ENCODE measurements around the gene SZT2. TPM values are rescaled to one million over a fixed set of nuclear protein-coding genes. Genes with fewer than 3 reads are reported as not detected.

The SZT2 gene
- polyA plus RNA-seq, 1 donor = 26.3 TPM

GRCh38 chr1:43441894-43442637, 52.4 kb downstream of the SZT2 start:
- WGBS (ENCODE audit: insufficient coverage, low lambda C conversion rate) = no CpG with 5 or more reads among the region's 18 CpGs
- no peak for DNase-seq
- no peaks in the 10 kb centered on the region for H3K9me3 ChIP-seq (ENCODE audit: control insufficient read depth, low read depth, low read length)

GRCh38 chr1:43442756-43443155, 53.1 kb downstream of the SZT2 start:
- Histone ChIP-seq H3K36me3 (ENCODE audit: control insufficient read depth, insufficient read depth, low read length) (peaks cover 91% of the 10 kb centered on the region), H3K27ac (ENCODE audit: low read length) (no peak overlapping the region), H3K4me1 (ENCODE audit: control insufficient read depth, insufficient read depth, low read length) (peaks cover 5% of the 10 kb centered on the region), H3K4me3 (ENCODE audit: low read length) (no peak overlapping the region), H3K9me3 (ENCODE audit: control insufficient read depth, low read depth, low read length) (no peaks in the 10 kb centered on the region), H3K27me3 (ENCODE audit: control insufficient read depth, insufficient read depth, low read length) (no peaks in the 10 kb centered on the region)
- WGBS (ENCODE audit: insufficient coverage, low lambda C conversion rate) = no CpG with 5 or more reads among the region's 12 CpGs
- DNase-seq = no peak

More at GRCh38 chr1:43441894-43442637, 52.4 kb downstream of the SZT2 start:
- H3K36me3 ChIP-seq (ENCODE audit: control insufficient read depth, insufficient read depth, low read length) = peaks cover 91% of the 10 kb centered on the region
- H3K27me3 ChIP-seq (ENCODE audit: control insufficient read depth, insufficient read depth, low read length) = no peaks in the 10 kb centered on the region
- no peak overlapping the region for H3K4me3 ChIP-seq (ENCODE audit: low read length)
- H3K4me1 ChIP-seq (ENCODE audit: control insufficient read depth, insufficient read depth, low read length) = peaks cover 5% of the 10 kb centered on the region
- no peak overlapping the region for H3K27ac ChIP-seq (ENCODE audit: low read length)

- Histone ChIP-seq H3K27me3 (ENCODE audit: control insufficient read depth, insufficient read depth, low read length) (no peaks in the 10 kb centered on the region), H3K27ac (ENCODE audit: low read length) (no peak overlapping the region), H3K36me3 (ENCODE audit: control insufficient read depth, insufficient read depth, low read length) (peaks cover 93% of the 10 kb centered on the region), H3K4me3 (ENCODE audit: low read length) (no peak overlapping the region), H3K4me1 (ENCODE audit: control insufficient read depth, insufficient read depth, low read length) (peaks cover 5% of the 10 kb centered on the region), H3K9me3 (ENCODE audit: control insufficient read depth, low read depth, low read length) (no peaks in the 10 kb centered on the region)
- no CpG with 5 or more reads among the region's 16 CpGs for WGBS (ENCODE audit: insufficient coverage, low lambda C conversion rate)
- DNase-seq = no peak
These were observed 53.7 kb downstream of the SZT2 start for GRCh38 chr1:43443197-43443946.

- WGBS (ENCODE audit: insufficient coverage, low lambda C conversion rate) = no CpG with 5 or more reads among the region's 13 CpGs
- no peak for DNase-seq
- Histone ChIP-seq H3K4me1 (ENCODE audit: control insufficient read depth, insufficient read depth, low read length) (peaks cover 8% of the 10 kb centered on the region), H3K27ac (ENCODE audit: low read length) (no peak overlapping the region), H3K27me3 (ENCODE audit: control insufficient read depth, insufficient read depth, low read length) (no peaks in the 10 kb centered on the region), H3K36me3 (ENCODE audit: control insufficient read depth, insufficient read depth, low read length) (peaks cover 93% of the 10 kb centered on the region), H3K9me3 (ENCODE audit: control insufficient read depth, low read depth, low read length) (no peaks in the 10 kb centered on the region), H3K4me3 (ENCODE audit: low read length) (no peak overlapping the region)
These were observed 54.6 kb downstream of the SZT2 start for GRCh38 chr1:43444151-43444828.

GRCh38 chr1:43444836-43445235, 55.1 kb downstream of the SZT2 start:
- H3K27me3 ChIP-seq (ENCODE audit: control insufficient read depth, insufficient read depth, low read length) = no peaks in the 10 kb centered on the region
- no peak overlapping the region for H3K4me3 ChIP-seq (ENCODE audit: low read length)
- WGBS (ENCODE audit: insufficient coverage, low lambda C conversion rate) = no CpG with 5 or more reads among the region's 1 CpG
- DNase-seq = peak in 1 of 2 donors; percentile 35
- peaks cover 93% of the 10 kb centered on the region for H3K36me3 ChIP-seq (ENCODE audit: control insufficient read depth, insufficient read depth, low read length)
- no peaks in the 10 kb centered on the region for H3K9me3 ChIP-seq (ENCODE audit: control insufficient read depth, low read depth, low read length)
- peaks cover 8% of the 10 kb centered on the region for H3K4me1 ChIP-seq (ENCODE audit: control insufficient read depth, insufficient read depth, low read length)
- no peak overlapping the region for H3K27ac ChIP-seq (ENCODE audit: low read length)

GRCh38 chr1:43445606-43446387, 56.1 kb downstream of the SZT2 start:
- Histone ChIP-seq H3K27ac (ENCODE audit: low read length) (no peak overlapping the region), H3K4me1 (ENCODE audit: control insufficient read depth, insufficient read depth, low read length) (peaks cover 8% of the 10 kb centered on the region), H3K27me3 (ENCODE audit: control insufficient read depth, insufficient read depth, low read length) (no peaks in the 10 kb centered on the region), H3K36me3 (ENCODE audit: control insufficient read depth, insufficient read depth, low read length) (peaks cover 93% of the 10 kb centered on the region), H3K9me3 (ENCODE audit: control insufficient read depth, low read depth, low read length) (no peaks in the 10 kb centered on the region), H3K4me3 (ENCODE audit: low read length) (no peak overlapping the region)
- no CpG with 5 or more reads among the region's 10 CpGs for WGBS (ENCODE audit: insufficient coverage, low lambda C conversion rate)
- no peak for DNase-seq

GRCh38 chr1:43446388-43446740, 56.7 kb downstream of the SZT2 start:
- peaks cover 8% of the 10 kb centered on the region for H3K4me1 ChIP-seq (ENCODE audit: control insufficient read depth, insufficient read depth, low read length)
- H3K27ac ChIP-seq (ENCODE audit: low read length) = no peak overlapping the region
- whole genome bisulfite sequencing (ENCODE audit: insufficient coverage, low lambda C conversion rate) = no CpG with 5 or more reads among the region's 4 CpGs
- no peaks in the 10 kb centered on the region for H3K9me3 ChIP-seq (ENCODE audit: control insufficient read depth, low read depth, low read length)
- H3K27me3 ChIP-seq (ENCODE audit: control insufficient read depth, insufficient read depth, low read length) = no peaks in the 10 kb centered on the region
- DNase-seq = no peak
- peaks cover 93% of the 10 kb centered on the region for H3K36me3 ChIP-seq (ENCODE audit: control insufficient read depth, insufficient read depth, low read length)
- H3K4me3 ChIP-seq (ENCODE audit: low read length) = no peak overlapping the region

GRCh38 chr1:43446881-43447835, 57.5 kb downstream of the SZT2 start:
- Histone ChIP-seq H3K9me3 (ENCODE audit: control insufficient read depth, low read depth, low read length) (no peaks in the 10 kb centered on the region), H3K27me3 (ENCODE audit: control insufficient read depth, insufficient read depth, low read length) (no peaks in the 10 kb centered on the region), H3K4me1 (ENCODE audit: control insufficient read depth, insufficient read depth, low read length) (peaks cover 8% of the 10 kb centered on the region), H3K27ac (ENCODE audit: low read length) (no peak overlapping the region), H3K36me3 (ENCODE audit: control insufficient read depth, insufficient read depth, low read length) (peaks cover 94% of the 10 kb centered on the region), H3K4me3 (ENCODE audit: low read length) (no peak overlapping the region)
- no CpG with 5 or more reads among the region's 19 CpGs for WGBS (ENCODE audit: insufficient coverage, low lambda C conversion rate)
- no peak for DNase-seq

- H3K27ac ChIP-seq (ENCODE audit: low read length) = no peak overlapping the region
- WGBS (ENCODE audit: insufficient coverage, low lambda C conversion rate) = no CpG with 5 or more reads among the region's 25 CpGs
- no peak for DNase-seq
These were observed 58.4 kb downstream of the SZT2 start for GRCh38 chr1:43447891-43448708.

More at GRCh38 chr1:43447891-43448708, 58.4 kb downstream of the SZT2 start:
- peaks cover 11% of the 10 kb centered on the region for H3K4me1 ChIP-seq (ENCODE audit: control insufficient read depth, insufficient read depth, low read length)
- H3K36me3 ChIP-seq (ENCODE audit: control insufficient read depth, insufficient read depth, low read length) = peaks cover 88% of the 10 kb centered on the region
- H3K27me3 ChIP-seq (ENCODE audit: control insufficient read depth, insufficient read depth, low read length) = no peaks in the 10 kb centered on the region
- no peak overlapping the region for H3K4me3 ChIP-seq (ENCODE audit: low read length)
- no peaks in the 10 kb centered on the region for H3K9me3 ChIP-seq (ENCODE audit: control insufficient read depth, low read depth, low read length)
